ENCODE data around the gene NEK10.

DNA sequence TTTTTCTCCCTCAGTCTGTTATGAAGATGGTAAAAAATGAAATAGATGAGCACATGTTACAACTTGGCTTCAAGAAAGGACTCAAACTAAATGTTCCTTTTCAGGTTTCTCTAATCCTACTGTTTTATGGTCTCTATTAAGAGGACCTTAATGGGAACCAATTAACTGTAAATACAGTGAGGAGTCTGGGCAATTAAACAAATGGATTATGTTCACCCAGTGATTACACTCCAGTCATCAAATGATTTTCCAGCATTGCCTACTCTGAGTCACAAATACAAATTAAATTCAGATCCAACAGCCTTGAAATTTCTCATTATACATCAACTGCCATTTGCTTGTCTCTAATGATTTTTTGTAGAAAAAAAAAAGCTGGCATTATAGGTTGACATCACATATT is 129.2 kb downstream of the NEK10 start:
- TF ChIP-seq, protein P1, sequence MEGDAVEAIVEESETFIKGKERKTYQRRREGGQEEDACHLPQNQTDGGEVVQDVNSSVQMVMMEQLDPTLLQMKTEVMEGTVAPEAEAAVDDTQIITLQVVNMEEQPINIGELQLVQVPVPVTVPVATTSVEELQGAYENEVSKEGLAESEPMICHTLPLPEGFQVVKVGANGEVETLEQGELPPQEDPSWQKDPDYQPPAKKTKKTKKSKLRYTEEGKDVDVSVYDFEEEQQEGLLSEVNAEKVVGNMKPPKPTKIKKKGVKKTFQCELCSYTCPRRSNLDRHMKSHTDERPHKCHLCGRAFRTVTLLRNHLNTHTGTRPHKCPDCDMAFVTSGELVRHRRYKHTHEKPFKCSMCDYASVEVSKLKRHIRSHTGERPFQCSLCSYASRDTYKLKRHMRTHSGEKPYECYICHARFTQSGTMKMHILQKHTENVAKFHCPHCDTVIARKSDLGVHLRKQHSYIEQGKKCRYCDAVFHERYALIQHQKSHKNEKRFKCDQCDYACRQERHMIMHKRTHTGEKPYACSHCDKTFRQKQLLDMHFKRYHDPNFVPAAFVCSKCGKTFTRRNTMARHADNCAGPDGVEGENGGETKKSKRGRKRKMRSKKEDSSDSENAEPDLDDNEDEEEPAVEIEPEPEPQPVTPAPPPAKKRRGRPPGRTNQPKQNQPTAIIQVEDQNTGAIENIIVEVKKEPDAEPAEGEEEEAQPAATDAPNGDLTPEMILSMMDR (IDR thresholded peaks at IDR 0.05): no peak
- TF ChIP-seq, protein P2, sequence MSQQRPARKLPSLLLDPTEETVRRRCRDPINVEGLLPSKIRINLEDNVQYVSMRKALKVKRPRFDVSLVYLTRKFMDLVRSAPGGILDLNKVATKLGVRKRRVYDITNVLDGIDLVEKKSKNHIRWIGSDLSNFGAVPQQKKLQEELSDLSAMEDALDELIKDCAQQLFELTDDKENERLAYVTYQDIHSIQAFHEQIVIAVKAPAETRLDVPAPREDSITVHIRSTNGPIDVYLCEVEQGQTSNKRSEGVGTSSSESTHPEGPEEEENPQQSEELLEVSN (IDR thresholded peaks at IDR 0.05; ENCODE audit: borderline replicate concordance, low read depth): no peak
- TF ChIP-seq BHLHE40 (IDR thresholded peaks at IDR 0.05; ENCODE audit: low read depth, low read length): no peak

All from A549 (cell line).